ENCODE data around the gene CHRM1.

Gene CHRM1

GRCh38 chr11:62925745-62926679, 4.8 kb upstream of the CHRM1 start:
- Histone ChIP-seq H3K4me3 (peak overlapping the region; percentile 62), H3K27ac (no peak overlapping the region)
- no peak for TF ChIP-seq CTCF (IDR thresholded peaks at IDR 0.05)
- no peak for DNase-seq (ENCODE audit: low spot score)

GRCh38 chr11:62925308-62925707, 4.1 kb upstream of the CHRM1 start:
- Histone ChIP-seq H3K4me3 (peak overlapping the region; percentile 62), H3K27ac (no peak overlapping the region)
- no peak for TF ChIP-seq CTCF (IDR thresholded peaks at IDR 0.05)
- no peak for DNase-seq (ENCODE audit: low spot score)

- no peak for DNase-seq (ENCODE audit: low spot score)
- no peak for TF ChIP-seq CTCF (IDR thresholded peaks at IDR 0.05)
- Histone ChIP-seq H3K27ac (no peak overlapping the region), H3K4me3 (peak overlapping the region; percentile 60)
These were observed 2.6 kb upstream of the CHRM1 start for GRCh38 chr11:62923601-62924411.

GRCh38 chr11:62922653-62923431, 1.7 kb upstream of the CHRM1 start:
- DNase-seq (ENCODE audit: low spot score): no peak
- no peak for TF ChIP-seq CTCF (IDR thresholded peaks at IDR 0.05)
- H3K27ac ChIP-seq: no peak overlapping the region
- H3K4me3 ChIP-seq: peak overlapping the region; percentile 60

- Histone ChIP-seq H3K4me3 (no peak overlapping the region), H3K27ac (no peak overlapping the region)
- TF ChIP-seq CTCF (IDR thresholded peaks at IDR 0.05): no peak
- no peak for DNase-seq (ENCODE audit: low spot score)
These were observed 1.0 kb upstream of the CHRM1 start for GRCh38 chr11:62922189-62922589.

GRCh38 chr11:62921573-62922188, 518 bp upstream of the CHRM1 start:
- TF ChIP-seq CTCF (IDR thresholded peaks at IDR 0.05): no peak
- H3K4me3 ChIP-seq: peak overlapping the region; percentile 30
- DNase-seq (ENCODE audit: low spot score): no peak

More at GRCh38 chr11:62921573-62922188, 518 bp upstream of the CHRM1 start:
- H3K27ac ChIP-seq: no peak overlapping the region
